NCI-H146 treated with DMSO at 0.1 percent for 48 hours (cell line): ENCODE data around the gene LUC7L.
"Not testable (repeated sequence)": the region's sequence is repeated elsewhere in the genome, so short reads cannot be mapped to it uniquely, and the experiment has no call there.

Source experiments
- DNase-seq: peaks from one replicate; lab custom pipeline; 2025; ENCODE audit not compliant: unreplicated experiment; lab: John Stamatoyannopoulos, UW

LUC7L gene

GRCh38 chr16:230949-231348 lies 1.7 kb upstream of the LUC7L start:
- no peak for DNase-seq

DNA sequence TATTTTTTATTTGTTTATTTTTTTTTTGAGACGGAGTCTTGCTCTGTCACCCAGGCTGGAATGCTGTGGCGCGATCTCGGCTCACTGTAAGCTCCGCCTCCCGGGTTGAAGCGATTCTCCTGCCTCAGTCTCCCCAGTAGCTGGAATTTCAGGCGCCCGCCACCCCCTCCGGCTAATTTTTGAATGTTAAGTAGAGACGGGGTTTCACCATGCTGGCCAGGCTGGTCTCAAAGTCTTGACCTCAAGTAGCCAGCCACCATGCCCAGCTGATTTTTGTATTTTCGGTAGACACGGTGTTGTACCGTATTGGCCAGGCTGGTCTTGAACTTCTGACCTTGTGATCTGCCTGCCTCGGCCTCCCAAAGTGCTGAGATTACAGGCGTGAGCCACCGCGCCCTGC lies 1.1 kb upstream of the LUC7L start:
- DNase-seq, result not testable (repeated sequence)

- no peak for DNase-seq
These were observed 557 bp upstream of the LUC7L start for GRCh38 chr16:229731-230281.

DNA sequence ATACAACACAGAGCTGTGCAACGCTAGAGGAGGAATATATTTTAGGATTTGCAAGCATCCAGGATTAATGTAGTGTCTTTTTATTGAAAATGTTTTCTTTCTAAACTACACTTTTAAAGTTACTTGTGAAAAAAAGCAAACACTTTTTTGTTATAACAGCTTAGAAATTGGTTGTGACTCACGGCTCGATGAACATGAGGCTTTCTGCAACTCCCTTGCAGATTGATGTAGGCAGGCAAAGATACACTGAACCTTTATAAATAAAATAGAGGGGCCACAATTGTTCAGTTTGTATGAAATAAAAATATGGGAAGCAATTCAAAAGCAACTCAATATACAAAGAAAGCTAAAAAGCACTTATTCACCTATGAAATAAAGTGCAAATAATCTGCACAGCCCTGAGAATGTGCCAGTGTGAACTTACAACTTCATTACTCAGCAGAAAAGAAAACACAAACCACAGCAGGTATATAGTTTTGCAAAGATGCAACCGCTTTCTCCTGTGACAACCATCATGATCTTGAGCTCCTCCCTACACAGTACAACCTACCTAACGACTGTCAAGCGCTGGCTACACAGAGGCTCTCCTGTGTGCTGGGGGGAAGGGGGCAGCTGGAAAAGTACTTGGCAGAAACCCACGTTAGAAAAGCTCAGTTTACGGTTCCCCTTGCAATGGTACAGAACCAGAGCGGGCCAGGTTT lies 948 bp downstream of the LUC7L start:
- DNase-seq, result peak; percentile 43

DNA sequence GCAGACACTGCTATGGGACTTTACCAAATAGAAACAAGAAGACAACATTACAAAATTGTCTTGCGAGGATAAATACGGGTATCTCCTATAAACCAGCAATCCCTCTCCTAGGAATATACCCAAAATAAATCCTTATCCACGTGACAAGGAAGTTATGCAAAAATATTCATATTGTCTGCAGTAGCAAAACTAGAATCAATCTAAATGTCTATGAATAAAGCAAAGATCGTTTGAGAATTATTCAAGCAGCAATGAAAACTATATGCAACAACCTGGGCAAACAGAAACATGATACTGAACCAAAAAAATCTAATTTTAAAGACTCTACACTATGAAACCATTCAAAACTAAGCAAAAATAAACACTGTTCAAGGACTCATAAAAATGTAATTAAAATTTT lies 9.2 kb downstream of the LUC7L start:
- DNase-seq, result no peak

GRCh38 chr16:212999-213398 lies 16.2 kb downstream of the LUC7L start:
- no peak for DNase-seq

DNA sequence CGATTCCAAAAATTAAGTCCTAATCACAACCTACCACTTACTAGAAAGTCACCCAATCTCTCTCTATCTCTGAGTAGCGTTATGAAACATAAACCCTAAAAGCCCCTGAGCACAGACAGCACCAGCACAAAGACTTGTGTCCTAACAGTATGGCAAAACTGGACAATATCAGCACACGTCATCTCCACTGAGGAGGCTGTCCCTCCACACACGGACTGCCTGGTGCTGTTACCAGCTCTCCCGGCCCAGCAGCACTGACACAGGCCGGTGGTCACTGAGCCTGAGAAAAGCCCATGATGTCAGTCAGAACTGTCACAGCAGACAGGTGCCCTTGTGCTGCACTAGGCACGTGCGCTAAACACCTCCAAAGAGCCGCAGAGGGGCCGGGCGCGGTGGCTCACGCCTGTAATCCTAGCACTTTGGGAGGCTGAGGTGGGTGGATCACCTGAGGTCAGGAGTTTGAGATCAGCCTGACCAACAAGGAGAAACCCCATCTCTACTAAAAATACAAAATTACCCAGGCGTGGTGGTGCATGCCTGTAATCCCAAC lies 17.5 kb downstream of the LUC7L start:
- DNase-seq, result not testable (repeated sequence)

GRCh38 chr16:209359-209758 lies 19.9 kb downstream of the LUC7L start:
- not testable (repeated sequence) for DNase-seq

GRCh38 chr16:204046-204445 lies 25.2 kb downstream of the LUC7L start:
- DNase-seq, result not testable (repeated sequence)

GRCh38 chr16:203246-203645 lies 26.0 kb downstream of the LUC7L start:
- no peak for DNase-seq

- DNase-seq, result no peak
These were observed 28.9 kb downstream of the LUC7L start for GRCh38 chr16:200388-200787.

DNA sequence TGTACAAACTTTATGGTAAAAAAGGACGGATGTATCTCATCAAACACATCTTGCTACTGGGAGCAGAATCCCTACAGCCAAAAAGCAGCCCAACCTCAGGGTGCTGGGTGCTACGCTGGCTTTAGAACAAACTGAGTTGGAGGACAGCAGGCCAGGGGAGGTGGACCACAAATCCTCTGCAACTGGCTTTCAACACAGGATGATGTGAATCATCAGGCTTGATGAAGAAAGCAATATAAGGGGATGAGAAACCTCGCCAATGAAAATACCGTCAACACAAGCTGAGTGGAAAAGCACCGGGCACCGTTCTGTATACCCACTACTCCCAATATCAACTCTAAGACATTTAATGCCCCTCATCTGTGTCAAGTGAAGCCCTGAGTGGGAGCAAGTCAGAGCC lies 34.7 kb downstream of the LUC7L start:
- DNase-seq, result no peak

DNA sequence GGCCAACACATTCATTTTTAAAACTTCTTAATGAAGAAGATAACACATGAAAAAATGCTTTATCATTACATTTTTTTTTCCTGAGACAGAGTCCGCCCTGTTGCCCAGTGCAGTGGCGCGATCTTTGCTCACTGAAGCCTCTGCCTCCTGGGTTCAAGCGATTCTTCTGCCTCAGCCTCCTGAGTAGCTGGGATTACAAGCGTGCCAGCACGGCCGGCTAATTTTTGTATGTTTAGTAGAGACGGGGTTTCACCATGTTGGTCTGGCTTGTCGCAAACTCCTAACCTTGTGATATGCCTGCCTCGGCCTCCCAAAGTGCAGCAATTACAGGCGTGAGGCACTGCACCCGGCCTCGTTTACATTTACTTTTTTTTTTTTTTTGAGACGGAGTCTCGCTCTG lies 35.8 kb downstream of the LUC7L start:
- no peak for DNase-seq

- DNase-seq, result no peak
These were observed 36.6 kb downstream of the LUC7L start for GRCh38 chr16:192686-193085.

DNA sequence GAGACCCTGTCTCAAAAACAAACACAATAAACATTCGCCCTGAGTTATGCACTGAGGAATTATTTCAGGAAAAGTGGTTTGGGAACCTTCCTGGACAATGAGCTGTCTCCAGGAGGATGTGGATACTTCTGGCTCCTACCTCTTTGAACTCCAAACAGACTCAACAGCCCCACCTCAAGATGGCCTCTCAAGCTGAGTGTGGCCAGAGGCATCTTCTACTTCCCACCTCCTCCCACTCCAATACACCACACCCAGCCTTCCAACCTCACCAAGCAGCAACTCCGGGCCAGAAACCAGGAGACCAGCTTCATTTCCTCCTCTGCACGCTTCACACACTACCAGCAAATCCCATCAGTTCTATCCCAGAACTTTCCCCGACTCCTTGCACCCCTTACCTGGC lies 37.4 kb downstream of the LUC7L start:
- no peak for DNase-seq

- DNase-seq, result no peak
These were observed 39.6 kb downstream of the LUC7L start for GRCh38 chr16:189604-190186.

DNA sequence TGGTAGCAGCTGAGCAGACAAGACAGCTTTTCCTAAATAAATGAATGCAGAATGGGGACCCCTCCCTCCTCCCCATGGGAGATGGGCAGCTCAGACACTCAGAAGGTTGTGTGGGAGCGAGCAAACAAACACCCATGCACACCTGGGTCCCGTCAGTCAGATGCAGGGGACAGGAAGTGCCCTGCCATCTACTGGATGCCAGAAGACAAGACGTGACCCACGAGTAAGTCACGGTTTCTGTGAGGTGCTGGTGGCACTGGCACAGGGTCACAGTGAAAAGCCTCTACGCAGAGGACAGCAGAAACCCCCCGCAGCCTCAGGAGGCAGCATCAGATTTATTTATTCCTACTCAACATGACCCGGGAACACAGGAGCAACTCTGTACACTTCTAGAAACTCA lies 40.6 kb downstream of the LUC7L start:
- no peak for DNase-seq

DNA sequence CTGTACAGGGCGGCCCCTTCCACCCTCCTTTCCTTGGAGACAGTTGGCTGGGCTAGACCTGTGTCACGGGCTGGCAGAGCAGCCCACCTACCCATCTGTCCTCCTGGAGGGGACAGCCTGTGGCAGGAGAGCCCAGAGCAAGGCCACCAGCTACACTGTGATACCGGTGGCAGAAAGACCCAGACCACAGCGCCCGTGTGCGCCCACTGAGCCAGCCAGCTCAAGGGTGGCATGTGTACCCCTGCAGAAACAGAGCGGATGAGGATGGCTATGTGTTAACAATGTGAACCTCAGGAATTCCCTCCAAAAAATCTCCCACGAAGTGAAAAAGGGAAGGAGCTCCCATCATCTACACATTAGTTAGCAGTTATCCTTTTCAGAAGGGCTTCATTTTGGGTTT lies 41.9 kb downstream of the LUC7L start:
- no peak for DNase-seq

- no peak for DNase-seq
These were observed 43.6 kb downstream of the LUC7L start for GRCh38 chr16:185691-186090.

DNA sequence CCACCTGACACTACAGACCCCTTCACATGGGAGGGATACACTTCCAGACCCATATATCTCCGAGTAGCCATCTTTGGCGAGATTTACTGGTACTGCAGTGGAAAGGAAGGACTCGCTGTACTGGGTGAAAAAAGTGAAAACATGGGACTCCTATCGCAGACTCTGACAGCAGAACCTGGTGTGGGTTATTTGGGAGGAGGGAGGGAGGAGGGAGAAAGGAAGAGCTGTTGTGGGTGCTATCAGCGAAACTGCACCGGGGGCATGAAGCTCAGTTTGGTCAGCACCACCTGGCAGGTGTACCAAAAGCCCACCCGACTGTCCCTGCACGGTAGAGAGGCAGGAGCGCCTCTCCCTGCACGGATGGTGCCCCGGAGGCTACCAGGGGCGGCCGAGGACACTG lies 44.0 kb downstream of the LUC7L start:
- DNase-seq, result no peak

- no peak for DNase-seq
These were observed 46.2 kb downstream of the LUC7L start for GRCh38 chr16:183005-183404.

DNA sequence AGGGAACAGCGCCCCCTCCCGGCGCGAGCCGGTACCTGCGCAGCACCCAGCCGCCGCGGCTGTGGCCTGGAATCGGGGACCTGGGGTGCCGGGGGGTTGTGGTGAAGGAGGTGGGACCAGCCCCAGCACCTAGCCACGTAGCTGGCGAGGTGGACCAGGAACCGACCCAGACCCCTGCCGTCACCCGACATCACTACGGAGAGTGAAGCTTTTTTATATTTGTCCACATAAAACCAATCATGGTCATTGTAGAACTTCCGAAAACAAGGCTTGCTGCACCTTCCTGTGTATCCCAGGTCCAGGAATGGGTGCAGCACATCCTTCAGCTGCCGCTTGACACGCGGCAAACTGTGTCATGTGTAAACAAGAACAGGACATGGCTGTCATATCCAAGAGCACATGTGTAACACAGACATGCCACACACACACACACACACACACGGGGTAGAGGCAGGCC lies 47.7 kb downstream of the LUC7L start:
- DNase-seq, result no peak
